CD14-positive monocyte (primary cell): Measurements from ENCODE around the gene PPM1M. TPM values are rescaled to one million over a fixed set of nuclear protein-coding genes. Genes with fewer than 3 reads are reported as not detected.

Source experiments
- DNase-seq, 3 donors: peaks; one replicate each; pipeline ENCODE4 v3.0.0-alpha.2; 2011 to 2022
- H2AFZ ChIP-seq: 2 replicates; pipeline ENCODE4 v1.6.0; 2012; ENCODE audit warnings: mild to moderate bottlenecking, low read depth, low read length, inconsistent platforms; ENCODE audit not compliant: insufficient read depth, poor library complexity, severe bottlenecking
- H3K27ac ChIP-seq, 2 donors: 1 replicate in 1 of 2; 2 replicates in 1 of 2; pipeline ENCODE4 v1.5.1; 2012 to 2013; ENCODE audit warnings: low read length in 2 of 2, control low read depth in 1 of 2, inconsistent platforms in 1 of 2, low read depth in 1 of 2, mild to moderate bottlenecking in 1 of 2
- H3K27me3 ChIP-seq, 2 donors: one replicate each; pipeline versions ENCODE4 v1.6.0 to v1.6.1; 2011 to 2013; ENCODE audit warnings: low read length in 2 of 2; ENCODE audit not compliant: control insufficient read depth in 2 of 2, insufficient read depth in 2 of 2
- H3K36me3 ChIP-seq, 2 donors: replicated peaks in 1 of 2; 1 replicate in 1 of 2; 2 replicates in 1 of 2; pipeline versions ENCODE4 v1.5.1 to v1.6.1; 2012 to 2013; ENCODE audit warnings: low read length in 2 of 2, control low read depth in 1 of 2, inconsistent platforms in 1 of 2, mild to moderate bottlenecking in 1 of 2; ENCODE audit not compliant: insufficient read depth in 2 of 2, control insufficient read depth in 1 of 2
- H3K4me1 ChIP-seq, 2 donors: 1 replicate in 1 of 2; 2 replicates in 1 of 2; pipeline versions ENCODE4 v1.5.1 to v1.6.1; 2012 to 2013; ENCODE audit warnings: low read length in 2 of 2, control low read depth in 1 of 2, inconsistent platforms in 1 of 2, mild to moderate bottlenecking in 1 of 2, moderate library complexity in 1 of 2; ENCODE audit not compliant: insufficient read depth in 2 of 2, control insufficient read depth in 1 of 2
- H3K4me2 ChIP-seq: replicated peaks from 2 replicates; pipeline ENCODE3; 2012; ENCODE audit warnings: low read length, moderate library complexity, mild to moderate bottlenecking; ENCODE audit not compliant: poor library complexity, severe bottlenecking; ENCODE audit errors: extremely low read depth
- H3K4me3 ChIP-seq, 3 experiments: fragments of 200-600 bp in 1 of 3; sonication (generic) in 1 of 3; replicated peaks in 1 of 3; 1 replicate in 2 of 3; 2 replicates in 1 of 3; pipeline ENCODE4 v1.5.1; 2011 to 2013; ENCODE audit warnings: low read length in 3 of 3, mild to moderate bottlenecking in 3 of 3, control low read depth in 2 of 3, low read depth in 2 of 3, inconsistent platforms in 1 of 3, moderate library complexity in 1 of 3
- H3K79me2 ChIP-seq: 2 replicates; pipeline ENCODE4 v1.6.0; 2012; ENCODE audit warnings: mild to moderate bottlenecking, control low read depth, inconsistent platforms, low read length, moderate library complexity; ENCODE audit not compliant: insufficient read depth
- H3K9ac ChIP-seq: 2 replicates; pipeline ENCODE4 v1.6.0; 2017; ENCODE audit warnings: low read length, mild to moderate bottlenecking; ENCODE audit not compliant: insufficient read depth, poor library complexity, severe bottlenecking
- H3K9me3 ChIP-seq, 2 donors: replicated peaks in 1 of 2; 1 replicate in 1 of 2; 2 replicates in 1 of 2; pipeline versions ENCODE4 v1.5.1 to v1.6.1; 2012 to 2013; ENCODE audit warnings: low read length in 2 of 2, control low read depth in 1 of 2; ENCODE audit not compliant: control insufficient read depth in 1 of 2, insufficient read depth in 1 of 2
- H4K20me1 ChIP-seq: 2 replicates; pipeline ENCODE4 v1.6.0; 2012; ENCODE audit warnings: mild to moderate bottlenecking, low read length, control low read depth, moderate library complexity; ENCODE audit not compliant: insufficient read depth
- H3K27ac Mint-ChIP-seq, 7 donors: one replicate each; pipeline ENCODE4 v1.8.0; 2020; ENCODE audit warnings: mild to moderate bottlenecking in 7 of 7, mixed read lengths in 7 of 7, moderate library complexity in 6 of 7, inconsistent platforms in 2 of 7
- H3K27me3 Mint-ChIP-seq, 3 donors: one replicate each; pipeline ENCODE4 v1.8.0; 2021 to 2022; ENCODE audit warnings: low read depth in 3 of 3, mild to moderate bottlenecking in 3 of 3, mixed read lengths in 3 of 3, moderate library complexity in 3 of 3, inconsistent platforms in 1 of 3
- H3K36me3 Mint-ChIP-seq, 2 donors: one replicate each; pipeline ENCODE4 v1.8.0; 2020; ENCODE audit warnings: mixed read lengths in 2 of 2, inconsistent platforms in 1 of 2, mild to moderate bottlenecking in 1 of 2
- H3K4me1 Mint-ChIP-seq: one replicate; pipeline ENCODE4 v1.8.0; 2020; ENCODE audit warnings: mild to moderate bottlenecking, mixed read lengths
- H3K4me3 Mint-ChIP-seq, 2 donors: one replicate each; pipeline ENCODE4 v1.8.0; 2020; ENCODE audit warnings: mild to moderate bottlenecking in 2 of 2, mixed read lengths in 2 of 2, moderate library complexity in 1 of 2
- H3K9me3 Mint-ChIP-seq, 7 donors: one replicate each; pipeline ENCODE4 v1.8.0; 2020 to 2022; ENCODE audit warnings: mixed read lengths in 7 of 7, mild to moderate bottlenecking in 6 of 7, moderate library complexity in 6 of 7, inconsistent platforms in 2 of 7
- WGBS: methylation state at CpG from one replicate; pipeline ENCODE4 v1.1.5; 2013; ENCODE audit warnings: missing lambda C conversion rate; ENCODE audit not compliant: insufficient coverage; 5-methylcytosine and 5-hydroxymethylcytosine counted together
- intact Hi-C, 2 donors: fragments of 100-400 bp; cut with micrococcal nuclease; formaldehyde crosslinking; loops; one replicate each; pipeline versions ENCODE4 v1.15.0 to v1.15.1; 2023
- polyA plus RNA-seq, 3 donors: library from polyadenylated mRNA; depleted of rRNA in 1 of 3; unstranded in 2 of 3; stranded (reverse) in 1 of 3; fragments of 300-500 nt in 2 of 3; fragments of >200 nt in 1 of 3; fragmentation: Illumina TruSeq in 2 of 3; gene quantifications; 1 replicate in 2 of 3; 2 replicates in 1 of 3; pipeline ENCODE4 v1.2.3, GENCODE V29; 2012 to 2021
- TF ChIP-seq, protein P1 (sequence below): fragments of 200-600 bp; IDR thresholded peaks from one replicate; pipeline ENCODE4 v1.8.0; 2022; ENCODE audit warnings: antibody characterized with exemption, mild to moderate bottlenecking

PPM1M gene
- polyA plus RNA-seq, 3 donors: 92.8 to 144 (median 120) TPM

DNA sequence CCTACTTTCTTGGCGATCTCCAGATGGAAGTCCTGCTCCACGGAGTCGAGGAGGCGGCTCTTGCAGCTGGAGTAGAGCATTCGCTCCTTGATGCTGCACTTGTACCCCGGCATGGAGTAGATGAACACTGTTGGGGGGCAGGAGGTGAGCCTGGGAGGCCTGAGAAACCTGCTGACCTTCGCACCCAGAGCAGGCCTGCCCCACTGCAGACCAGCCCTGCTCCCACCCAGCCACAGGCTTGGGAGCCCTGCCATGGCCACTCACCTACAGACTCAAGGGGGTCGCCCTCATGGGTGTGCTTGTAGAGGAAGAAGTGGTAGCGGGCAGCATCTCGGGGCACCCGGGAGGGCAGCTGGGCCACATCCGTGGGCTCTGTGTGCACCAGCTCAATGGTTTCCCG is 15.9 kb upstream of the PPM1M start:
- H3K4me3 ChIP-seq: no peak overlapping the region
- peaks cover 0 to 1% (median 0%) of the 10 kb centered on the region in 3 donors for H3K27me3 Mint-ChIP-seq
- H3K4me2 ChIP-seq: no peak overlapping the region
- H3K27ac ChIP-seq: no peak overlapping the region
- no peak for DNase-seq
- no peaks in the 10 kb centered on the region for H3K9me3 Mint-ChIP-seq
- H3K36me3 ChIP-seq: peaks cover 65 to 77% of the 10 kb centered on the region in 2 donors
- H2AFZ ChIP-seq: no peak overlapping the region
- H3K27ac Mint-ChIP-seq: no peak overlapping the region
- H3K9me3 ChIP-seq: no peaks in the 10 kb centered on the region
- no peak overlapping the region for H3K9ac ChIP-seq
- peaks cover 63 to 74% of the 10 kb centered on the region in 2 donors for H3K36me3 Mint-ChIP-seq
- H4K20me1 ChIP-seq: peaks cover 89% of the 10 kb centered on the region
- no peaks in the 10 kb centered on the region for H3K27me3 ChIP-seq
- H3K4me1 ChIP-seq: peaks cover 23 to 48% of the 10 kb centered on the region in 2 donors
- TF ChIP-seq, protein P1, sequence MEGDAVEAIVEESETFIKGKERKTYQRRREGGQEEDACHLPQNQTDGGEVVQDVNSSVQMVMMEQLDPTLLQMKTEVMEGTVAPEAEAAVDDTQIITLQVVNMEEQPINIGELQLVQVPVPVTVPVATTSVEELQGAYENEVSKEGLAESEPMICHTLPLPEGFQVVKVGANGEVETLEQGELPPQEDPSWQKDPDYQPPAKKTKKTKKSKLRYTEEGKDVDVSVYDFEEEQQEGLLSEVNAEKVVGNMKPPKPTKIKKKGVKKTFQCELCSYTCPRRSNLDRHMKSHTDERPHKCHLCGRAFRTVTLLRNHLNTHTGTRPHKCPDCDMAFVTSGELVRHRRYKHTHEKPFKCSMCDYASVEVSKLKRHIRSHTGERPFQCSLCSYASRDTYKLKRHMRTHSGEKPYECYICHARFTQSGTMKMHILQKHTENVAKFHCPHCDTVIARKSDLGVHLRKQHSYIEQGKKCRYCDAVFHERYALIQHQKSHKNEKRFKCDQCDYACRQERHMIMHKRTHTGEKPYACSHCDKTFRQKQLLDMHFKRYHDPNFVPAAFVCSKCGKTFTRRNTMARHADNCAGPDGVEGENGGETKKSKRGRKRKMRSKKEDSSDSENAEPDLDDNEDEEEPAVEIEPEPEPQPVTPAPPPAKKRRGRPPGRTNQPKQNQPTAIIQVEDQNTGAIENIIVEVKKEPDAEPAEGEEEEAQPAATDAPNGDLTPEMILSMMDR: no peak
- WGBS: 100% methylated on average over 9 of the region's 13 CpGs
- intact Hi-C loops: loop anchor here (2.0 kb wide), 2 partner anchors 109 to 111 kb away; no protein-coding TSS in a partner anchor
- H3K4me3 Mint-ChIP-seq: no peak overlapping the region
- peaks cover 39% of the 10 kb centered on the region for H3K4me1 Mint-ChIP-seq
- peaks cover 36% of the 10 kb centered on the region for H3K79me2 ChIP-seq

DNA sequence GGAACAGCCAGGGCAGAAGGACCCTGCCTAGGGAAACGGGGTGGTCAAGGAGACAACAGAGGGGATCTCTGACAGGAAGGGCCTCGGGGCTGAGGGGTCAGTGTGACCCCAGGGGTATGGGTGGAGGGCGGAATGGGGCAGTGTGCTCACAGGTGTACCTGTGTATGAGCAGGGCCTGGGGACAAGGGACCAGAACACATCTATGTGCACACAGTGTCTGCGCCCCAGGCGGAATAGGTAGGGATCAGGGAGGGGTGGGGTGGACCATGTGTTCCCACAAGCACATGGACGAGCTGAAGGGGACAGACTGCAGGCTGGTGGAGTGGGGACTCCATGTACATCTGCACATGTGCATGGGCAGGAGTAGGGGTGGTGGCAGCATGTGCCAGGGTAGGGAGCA is 15.1 kb upstream of the PPM1M start:
- Mint-ChIP-seq H3K4me3 (no peak overlapping the region), H3K27ac (peak overlapping the region in 5 of 7 donors; percentile 8 to 46 (median 41)), H3K36me3 (peaks cover 68 to 82% of the 10 kb centered on the region in 2 donors), H3K27me3 (peaks cover 0 to 1% (median 0%) of the 10 kb centered on the region in 3 donors), H3K9me3 (no peaks in the 10 kb centered on the region), H3K4me1 (peaks cover 34% of the 10 kb centered on the region)
- peaks cover 73 to 85% of the 10 kb centered on the region in 2 donors for H3K36me3 ChIP-seq
- no peaks in the 10 kb centered on the region for H3K9me3 ChIP-seq
- no peak overlapping the region for H2AFZ ChIP-seq
- TF ChIP-seq, protein P1: no peak
- no peak overlapping the region for H3K4me2 ChIP-seq
- 98% methylated on average over 6 of the region's 6 CpGs for WGBS
- peaks cover 44% of the 10 kb centered on the region for H3K79me2 ChIP-seq
- peaks cover 97% of the 10 kb centered on the region for H4K20me1 ChIP-seq
- no peak overlapping the region for H3K9ac ChIP-seq
- peaks cover 16 to 47% of the 10 kb centered on the region in 2 donors for H3K4me1 ChIP-seq
- H3K4me3 ChIP-seq: no peak overlapping the region
- intact Hi-C loops: loop anchor here (2.0 kb wide), 2 partner anchors 108 to 110 kb away; no protein-coding TSS in a partner anchor
- no peaks in the 10 kb centered on the region for H3K27me3 ChIP-seq
- H3K27ac ChIP-seq: no peak overlapping the region
- DNase-seq: no peak
